K562 (cell line): ENCODE data around the gene WNT6. TPM values are rescaled to one million over a fixed set of nuclear protein-coding genes. Genes with fewer than 3 reads are reported as not detected.

Experiments
- ATAC-seq: fragments of 200-7000 bp; cut with Tn5 transposase; 3 replicates; pipeline ENCODE4 v1.9.1; 2020; ENCODE audit warnings: moderate library complexity
- BruUV-seq: library from RNA; stranded (reverse); fragments of 400-500 nt; replicated peaks from 2 replicates; lab custom pipeline; 2021; lab: Mats Ljungman, UMichigan
- CTCF ChIA-PET: fragments of 300-600 bp; formaldehyde crosslinking; extraction: SDS; loops from one replicate; lab custom pipeline; 2021; ENCODE audit warnings: low intra/inter-chr PET ratio; lab: Yijun Ruan, JAX
- POLR2A ChIA-PET: fragments of 300-600, 350-650 bp; sonication (Branson Sonifier 250); formaldehyde crosslinking; extraction: SDS; loops from one replicate; lab custom pipeline; 2021; ENCODE audit warnings: antibody characterized with exemption, inconsistent platforms; lab: Yijun Ruan, JAX
- DNase-seq, 4 experiments: peaks; one replicate each; pipeline versions ENCODE4 v3.0.0 to v3.0.0-alpha.2; 2011 to 2018; ENCODE audit warnings: low spot score in 3 of 4, mixed read lengths in 3 of 4; ENCODE audit errors: extremely low read depth in 1 of 4
- FAIRE-seq: peaks from 2 replicates; lab custom pipeline; 2011; peaks lifted over from hg19 to GRCh38; lab: Jason Lieb, UNC
- H2AFZ ChIP-seq: 2 replicates; pipeline ENCODE4 v1.6.0; 2011; ENCODE audit warnings: low read depth, low read length, control low read depth, inconsistent platforms
- H3K27ac ChIP-seq: fragments of 200-600 bp; 3 replicates; pipeline ENCODE4 v1.8.0; 2011; ENCODE audit warnings: low read depth, mild to moderate bottlenecking, control low read depth, inconsistent platforms, low read length, moderate library complexity, mixed read lengths; ENCODE audit errors: extremely low read depth
- H3K27me3 ChIP-seq, 2 experiments: fragments of 300-600 bp in 1 of 2; 2 replicates in 1 of 2; 3 replicates in 1 of 2; pipeline versions ENCODE4 v1.6.0 to v1.8.0; 2011; ENCODE audit warnings: inconsistent platforms in 2 of 2, low read length in 2 of 2, mild to moderate bottlenecking in 1 of 2, mixed read lengths in 1 of 2, moderate library complexity in 1 of 2; ENCODE audit not compliant: control insufficient read depth in 2 of 2, insufficient read depth in 2 of 2
- H3K36me3 ChIP-seq: fragments of 300-600 bp; 3 replicates; pipeline ENCODE4 v1.8.0; 2011; ENCODE audit warnings: mild to moderate bottlenecking, low read length, inconsistent platforms; ENCODE audit not compliant: control insufficient read depth, insufficient read depth
- H3K4me1 ChIP-seq, 2 experiments: fragments of 200-600 bp in 1 of 2; replicated peaks in 1 of 2; 2 replicates in 1 of 2; 3 replicates in 1 of 2; pipeline versions ENCODE4 v1.5.1 to v1.8.0; 2011; ENCODE audit warnings: inconsistent platforms in 2 of 2, low read length in 2 of 2, mild to moderate bottlenecking in 1 of 2, mixed read lengths in 1 of 2, moderate library complexity in 1 of 2; ENCODE audit not compliant: control insufficient read depth in 2 of 2, insufficient read depth in 2 of 2
- H3K4me2 ChIP-seq: 2 replicates; pipeline ENCODE4 v1.6.1; 2011; ENCODE audit warnings: low read length, control low read depth, inconsistent platforms, mixed read lengths; ENCODE audit not compliant: insufficient read depth
- H3K4me3 ChIP-seq: fragments of 200-600 bp; sonication (generic), shearing (Covaris generic); 2 replicates; pipeline ENCODE4 v1.5.1; 2016; ENCODE audit warnings: control low read depth, inconsistent platforms
- H3K79me2 ChIP-seq: fragments of 200-600 bp; 3 replicates; pipeline ENCODE4 v1.8.0; 2011; ENCODE audit warnings: low read length, inconsistent platforms; ENCODE audit not compliant: control insufficient read depth, insufficient read depth
- H3K9ac ChIP-seq, 2 experiments: 2 replicates each; pipeline versions ENCODE4 v1.6.0 to v1.6.1; 2011; ENCODE audit warnings: low read depth in 2 of 2, low read length in 2 of 2, control low read depth in 1 of 2, inconsistent platforms in 1 of 2, mild to moderate bottlenecking in 1 of 2, mixed read lengths in 1 of 2; ENCODE audit not compliant: insufficient read depth in 1 of 2
- H3K9me1 ChIP-seq: one replicate; pipeline ENCODE4 v1.6.0; 2011; ENCODE audit warnings: inconsistent platforms, mild to moderate bottlenecking, low read length, moderate library complexity; ENCODE audit not compliant: control insufficient read depth, insufficient read depth
- H3K9me3 ChIP-seq: replicated peaks from 2 replicates; pipeline ENCODE4 v1.5.1; 2011; ENCODE audit warnings: low read depth, low read length, inconsistent platforms; ENCODE audit not compliant: control insufficient read depth, insufficient read depth
- H4K20me1 ChIP-seq: replicated peaks from 2 replicates; pipeline ENCODE4 v1.6.1; 2011; ENCODE audit warnings: low read length, inconsistent platforms, mixed read lengths; ENCODE audit not compliant: control insufficient read depth, insufficient read depth
- AFF1 ChIP-seq, 2 experiments: fragments of 450-650 bp; IDR thresholded peaks; 2 replicates each; pipeline ENCODE4 v1.6.1; 2018; ENCODE audit warnings: mild to moderate bottlenecking in 2 of 2, low read depth in 1 of 2; ENCODE audit not compliant: partially characterized antibody in 2 of 2
- E2F1 ChIP-seq: sonication (generic); formaldehyde crosslinking; IDR thresholded peaks from 2 replicates; pipeline ENCODE4 v1.8.1; 2023; ENCODE audit warnings: mild to moderate bottlenecking, missing genetic modification reagents, moderate library complexity
- ETS2 ChIP-seq: IDR thresholded peaks from 2 replicates; pipeline ENCODE4 v1.6.1; 2016; ENCODE audit warnings: borderline replicate concordance, missing genetic modification characterization, mild to moderate bottlenecking, moderate library complexity, missing compliant biosample characterization; ENCODE audit not compliant: poor library complexity, severe bottlenecking
- PHF21A ChIP-seq: fragments of 450-650 bp; IDR thresholded peaks from 2 replicates; pipeline ENCODE4 v1.6.1; 2017; ENCODE audit warnings: low read depth, borderline replicate concordance
- PHF8 ChIP-seq: fragments of 200-600 bp; sonication (generic); IDR thresholded peaks from 2 replicates; pipeline ENCODE4 v1.6.1; 2012; ENCODE audit warnings: mixed run types, mild to moderate bottlenecking, inconsistent platforms, low read length, moderate library complexity, borderline replicate concordance
- SOX6 ChIP-seq: fragments of 450-650 bp; IDR thresholded peaks from 2 replicates; pipeline ENCODE4 v1.6.1; 2014; ENCODE audit warnings: mild to moderate bottlenecking
- SRF ChIP-seq, 2 experiments: fragments of 250-450, 450-650 bp in 1 of 2; sonication (Bioruptor Pico) in 1 of 2; sonication (generic) in 1 of 2; formaldehyde crosslinking; IDR thresholded peaks; 2 replicates each; pipeline versions ENCODE4 v1.5.0 to v1.5.1; 2020 to 2022; ENCODE audit warnings: mild to moderate bottlenecking in 1 of 2, missing genetic modification reagents in 1 of 2
- ZNF324 ChIP-seq: fragments of 250-450 bp; sonication (Bioruptor Pico); IDR thresholded peaks from 2 replicates; pipeline ENCODE4 v1.4.0; 2020; ENCODE audit warnings: mild to moderate bottlenecking
- WGBS: fragments of 100-300 bp; shearing (Covaris generic); methylation state at CpG from one replicate; pipeline ENCODE4 v1.1.6; 2016; ENCODE audit warnings: low coverage, mixed read lengths; ENCODE audit not compliant: insufficient coverage; ENCODE audit errors: missing lambda C conversion rate; 5-methylcytosine and 5-hydroxymethylcytosine counted together
- in situ Hi-C: fragments of 300-500 bp; cut with MboI; formaldehyde crosslinking; loops from 4 replicates; pipeline ENCODE4 v1.15.0; 2018; ENCODE audit warnings: inconsistent platforms, mixed read lengths
- intact Hi-C: fragments of 100-400 bp; cut with micrococcal nuclease; formaldehyde crosslinking; loops from 2 replicates; pipeline ENCODE4 v1.14.2; 2022
- polyA plus RNA-seq, 8 experiments: library from polyadenylated mRNA; depleted of rRNA in 4 of 8; stranded (reverse) in 5 of 8; unstranded in 3 of 8; fragments of >200 nt; fragmentation: Nextera tagmentation in 2 of 8; fragmentation: Illumina TruSeq in 1 of 8; extraction: Ambion mirVana in 2 of 8; extraction: Trizol in 1 of 8; gene quantifications; 2 replicates each; pipeline versions ENCODE4 v1.2.1 to v1.2.3, GENCODE V29; 2011 to 2014; ENCODE audit warnings: inconsistent platforms in 1 of 8, missing spikeins in 1 of 8
- total RNA-seq, 7 experiments: library from RNA; depleted of rRNA in 6 of 7; stranded (reverse); fragments of >200 nt in 6 of 7; fragmentation: Illumina TruSeq in 2 of 7; extraction: Trizol in 2 of 7; gene quantifications; 2 replicates each; pipeline versions ENCODE4 v1.2.1 to v1.2.3, GENCODE V29; 2011 to 2021; ENCODE audit warnings: low replicate concordance in 1 of 7

WNT6 gene
- total and polyA plus RNA-seq, 9 of the 15 experiments (the other 6 are each of a cell fraction or from before 2014, with no cell fraction given): not detected

- no peak for FAIRE-seq
- Histone ChIP-seq H3K4me3 (no peak overlapping the region), H3K9ac (no peak overlapping the region; a peak in 1 of 4 replicates), H3K9me3 (no peaks in the 10 kb centered on the region), H3K4me1 (no peaks in the 10 kb centered on the region), H2AFZ (no peak overlapping the region)
- in situ Hi-C loops: no loop called here
- CTCF ChIA-PET: no interaction called here
- ATAC-seq: no peak; the same call in 2 of the 3 replicates
- WGBS: 18% methylated on average over 3 of the region's 13 CpGs
- POLR2A ChIA-PET: no interaction called here
- TF ChIP-seq ZNF324 (CRISPR knock-in tag) (no peak), PHF8 (no peak)
- TF ChIP-seq, all 486 proteins: peak for 0
- Histone ChIP-seq H3K79me2 (no peaks in the 10 kb centered on the region), H3K36me3 (no peaks in the 10 kb centered on the region), H4K20me1 (no peaks in the 10 kb centered on the region), H3K4me2 (no peak overlapping the region), H3K27ac (no peak overlapping the region), H3K9me1 (no peaks in the 10 kb centered on the region), H3K27me3 (peaks cover 14 to 56% of the 10 kb centered on the region in 2 experiments; a peak in 4 of 5 replicates)
- BruUV-seq: no TSS peak
- DNase-seq: no peak
- intact Hi-C loops: no loop called here
Measured at GRCh38 chr2:218814540-218815243, 44.9 kb upstream of the WNT6 start.

GRCh38 chr2:218815244-218815637, 44.4 kb upstream of the WNT6 start:
- Histone ChIP-seq H3K9me3 (no peaks in the 10 kb centered on the region), H3K27me3 (peaks cover 16 to 56% of the 10 kb centered on the region in 2 experiments; a peak in 4 of 5 replicates), H3K27ac (no peak overlapping the region), H3K9me1 (no peaks in the 10 kb centered on the region), H3K4me1 (no peaks in the 10 kb centered on the region), H3K4me3 (no peak overlapping the region), H4K20me1 (no peaks in the 10 kb centered on the region), H3K9ac (no peak overlapping the region), H2AFZ (no peak overlapping the region), H3K4me2 (no peak overlapping the region), H3K79me2 (no peaks in the 10 kb centered on the region), H3K36me3 (no peaks in the 10 kb centered on the region)
- in situ Hi-C loops: no loop called here
- 0% methylated on average over 5 of the region's 5 CpGs for WGBS
- intact Hi-C loops: no loop called here
- CTCF ChIA-PET: no interaction called here
- FAIRE-seq (no peak), DNase-seq (no peak), ATAC-seq (no peak)
- POLR2A ChIA-PET: no interaction called here
- no TSS peak for BruUV-seq
- TF ChIP-seq E2F1 (CRISPR knock-in tag): no peak
- no peak for TF ChIP-seq PHF21A
- TF ChIP-seq ETS2 (tag): no peak
- TF ChIP-seq SOX6: no peak
- no peak for TF ChIP-seq SRF (CRISPR knock-in tag; IDR thresholded peaks at IDR 0.05)
- TF ChIP-seq AFF1 (IDR thresholded peaks at IDR 0.05; ENCODE audit: low read depth in 1 of 2, partially characterized antibody in 2 of 2): no peak
